ENCODE results near the gene TMEM120A.

TMEM120A gene

GRCh38 chr7:75961218-75961617 is 33.2 kb downstream of the TMEM120A start:
- POLR2A ChIA-PET: interaction anchor here (0.7 kb wide), 1 partner anchor 65 kb away, joined by 3 read pairs; no protein-coding TSS in a partner anchor
- TF ChIP-seq CTCF (IDR thresholded peaks at IDR 0.05; ENCODE audit: control extremely low read depth, extremely low read depth, low read depth, missing control alignments): no peak
- CTCF ChIA-PET: interaction anchor here (1.0 to 6.0 kb wide), 2 partner anchors 11 to 59 kb away, joined by 3 to 17 read pairs; no protein-coding TSS in a partner anchor
- no peak for DNase-seq (ENCODE audit: extremely low spot score)

- CTCF ChIA-PET: interaction anchor here (0.8 to 6.0 kb wide), 2 partner anchors 50 to 60 kb away, joined by 3 to 17 read pairs; no protein-coding TSS in a partner anchor
- DNase-seq (ENCODE audit: extremely low spot score): no peak
- POLR2A ChIA-PET: interaction anchor here (0.7 kb wide), 1 partner anchor 64 kb away, joined by 3 read pairs; no protein-coding TSS in a partner anchor
- TF ChIP-seq CTCF (IDR thresholded peaks at IDR 0.05; ENCODE audit: control extremely low read depth, extremely low read depth, low read depth, missing control alignments): no peak
Measured at GRCh38 chr7:75960372-75960771, 34.0 kb downstream of the TMEM120A start.

- no peak for TF ChIP-seq CTCF (IDR thresholded peaks at IDR 0.05; ENCODE audit: control extremely low read depth, extremely low read depth, low read depth, missing control alignments)
- ChIA-PET CTCF (interaction anchor here (6.0 kb wide), 1 partner anchor 61 kb away, joined by 17 read pairs; no protein-coding TSS in a partner anchor), POLR2A (no interaction called here)
- DNase-seq (ENCODE audit: extremely low spot score): no peak
Measured at GRCh38 chr7:75958802-75959543, 35.4 kb downstream of the TMEM120A start.

- ChIA-PET CTCF (interaction anchor here (6.0 kb wide), 1 partner anchor 63 kb away, joined by 17 read pairs; no protein-coding TSS in a partner anchor), POLR2A (no interaction called here)
- no peak for TF ChIP-seq CTCF (IDR thresholded peaks at IDR 0.05; ENCODE audit: control extremely low read depth, extremely low read depth, low read depth, missing control alignments)
- DNase-seq (ENCODE audit: extremely low spot score): no peak
Measured at GRCh38 chr7:75957021-75957736, 37.2 kb downstream of the TMEM120A start.

- CTCF ChIA-PET: interaction anchor here (6.0 kb wide), 1 partner anchor 65 kb away, joined by 17 read pairs; no protein-coding TSS in a partner anchor
- no peak for TF ChIP-seq CTCF (IDR thresholded peaks at IDR 0.05; ENCODE audit: control extremely low read depth, extremely low read depth, low read depth, missing control alignments)
- POLR2A ChIA-PET: no interaction called here
- no peak for DNase-seq (ENCODE audit: extremely low spot score)
Measured at GRCh38 chr7:75955331-75955955, 39.0 kb downstream of the TMEM120A start.

GRCh38 chr7:75953931-75954330 is 40.5 kb downstream of the TMEM120A start:
- DNase-seq (ENCODE audit: extremely low spot score): no peak
- POLR2A ChIA-PET: no interaction called here

More at GRCh38 chr7:75953931-75954330, 40.5 kb downstream of the TMEM120A start:
- CTCF ChIA-PET: no interaction called here
- no peak for TF ChIP-seq CTCF (IDR thresholded peaks at IDR 0.05; ENCODE audit: control extremely low read depth, extremely low read depth, low read depth, missing control alignments)

Measured in GM10248 (cell line).